Measurements from ENCODE around the gene TXNRD2. TPM values are rescaled to one million over a fixed set of nuclear protein-coding genes. Genes with fewer than 3 reads are reported as not detected.

Gene TXNRD2
- total RNA-seq, 1 experiment from 2014 or later: 19.7 TPM

- H4K20me1 ChIP-seq (ENCODE audit: insufficient read depth): no peaks in the 10 kb centered on the region
- H3K79me2 ChIP-seq (ENCODE audit: insufficient read depth, low read length): no peaks in the 10 kb centered on the region
- H3K36me3 ChIP-seq (ENCODE audit: control insufficient read depth in 1 of 2, insufficient read depth in 2 of 2, low read length in 2 of 2): no peaks in the 10 kb centered on the region
- ATAC-seq: no peak
- DNase-seq (ENCODE audit: low read depth, low spot score): no peak
- TF ChIP-seq YY1 (IDR thresholded peaks at IDR 0.05; ENCODE audit: extremely low read depth, insufficient replicate concordance, low read depth, low read length) (no peak), ZBTB33 (IDR thresholded peaks at IDR 0.05; ENCODE audit: extremely low read depth, insufficient replicate concordance, low read length) (no peak), FOSL1 (IDR thresholded peaks at IDR 0.05; ENCODE audit: low read depth) (no peak), SIN3A (IDR thresholded peaks at IDR 0.05; ENCODE audit: low read depth) (no peak), ZFX (IDR thresholded peaks at IDR 0.05) (no peak), EZH2 (IDR thresholded peaks at IDR 0.05) (no peak), POLR2A (IDR thresholded peaks at IDR 0.05; ENCODE audit: borderline replicate concordance, extremely low read depth, insufficient read depth, insufficient read length) (no peak), SP1 (IDR thresholded peaks at IDR 0.05; ENCODE audit: low read depth) (no peak), ELF1 (IDR thresholded peaks at IDR 0.05; ENCODE audit: borderline replicate concordance, low read depth) (no peak), CTCF (IDR thresholded peaks at IDR 0.05 in 2 of 3, conservative IDR thresholded peaks at IDR 0.05 in 1 of 3; ENCODE audit: borderline replicate concordance in 1 of 3, insufficient read depth in 1 of 3, low read depth in 2 of 3, low read length in 2 of 3) (no peak), REST (IDR thresholded peaks at IDR 0.05; ENCODE audit: low read depth) (no peak), ZNF274 (IDR thresholded peaks at IDR 0.05; ENCODE audit: low read depth, low read length) (no peak), RAD21 (IDR thresholded peaks at IDR 0.05; ENCODE audit: low read depth) (no peak), CEBPB (IDR thresholded peaks at IDR 0.05; ENCODE audit: low read depth) (no peak), CBX3 (IDR thresholded peaks at IDR 0.05; ENCODE audit: low read depth) (no peak), SRF (IDR thresholded peaks at IDR 0.05; ENCODE audit: low read depth) (no peak), TCF7L2 (IDR thresholded peaks at IDR 0.05; ENCODE audit: borderline replicate concordance, extremely low read depth, insufficient read depth, insufficient read length) (no peak), ATF3 (IDR thresholded peaks at IDR 0.05) (no peak), JUND (IDR thresholded peaks at IDR 0.05) (no peak), POLR2AphosphoS5 (IDR thresholded peaks at IDR 0.05; ENCODE audit: low read depth, low read length) (no peak)
- H3K4me3 ChIP-seq (replicated peaks in 1 of 2; ENCODE audit: low read depth in 1 of 2, low read length in 2 of 2): no peak overlapping the region
- H3K9me2 ChIP-seq (ENCODE audit: insufficient read depth): no peaks in the 10 kb centered on the region
- H3K4me1 ChIP-seq (ENCODE audit: control insufficient read depth in 1 of 2, insufficient read depth in 2 of 2, low read length in 2 of 2): no peaks in the 10 kb centered on the region; a peak in 1 of 4 replicates
- intact Hi-C loops (cut with micrococcal nuclease): no loop called here
- H3K27ac ChIP-seq (ENCODE audit: low read depth, low read length): no peak overlapping the region
- H3K4me2 ChIP-seq (ENCODE audit: low read length): no peak overlapping the region
- no peaks in the 10 kb centered on the region for H3K9me3 ChIP-seq (ENCODE audit: control insufficient read depth in 1 of 2, insufficient read depth in 1 of 2, low read depth in 1 of 2, low read length in 2 of 2)
- H3K9ac ChIP-seq (ENCODE audit: low read length): no peak overlapping the region
- POLR2A ChIA-PET: no interaction called here
- RAD21 ChIA-PET (ENCODE audit: low non-redundant PET in 1 of 2, low total read pairs in 2 of 2, uncharacterized antibody in 2 of 2, unreplicated experiment in 2 of 2): no interaction called here
- H2AFZ ChIP-seq (ENCODE audit: low read depth, low read length, poor library complexity, severe bottlenecking): no peak overlapping the region
- no TSS peak for BruUV-seq (replicated peaks)
- no peaks in the 10 kb centered on the region for H3K27me3 ChIP-seq (ENCODE audit: insufficient read depth, low read length)
- CTCF ChIA-PET: no interaction called here
Observed at GRCh38 chr22:19874307-19875060, 67.1 kb downstream of the TXNRD2 start.

Data from HCT116 (cell line).